Left ventricle myocardium inferior (tissue), 1 donor: ENCODE data around the gene KIAA1328. TPM values are rescaled to one million over a fixed set of nuclear protein-coding genes. Genes with fewer than 3 reads are reported as not detected.
"Not testable (repeated sequence)": the region's sequence is repeated elsewhere in the genome, so short reads cannot be mapped to it uniquely, and the experiment has no call there.

Experiments
- DNase-seq: peaks from one replicate; pipeline ENCODE4 v3.0.0-alpha.2; 2020
- H3K27ac ChIP-seq: fragments of 200-600 bp; replicated peaks from 2 replicates; pipeline ENCODE4 v1.8.0; 2021
- H3K27me3 ChIP-seq: fragments of 200-600 bp; 2 replicates; pipeline ENCODE4 v1.8.0; 2021; ENCODE audit warnings: low read depth
- H3K36me3 ChIP-seq: fragments of 200-600 bp; 2 replicates; pipeline ENCODE4 v1.8.0; 2021
- H3K4me1 ChIP-seq: fragments of 200-600 bp; 2 replicates; pipeline ENCODE4 v1.8.0; 2021
- H3K4me3 ChIP-seq: fragments of 200-600 bp; 2 replicates; pipeline ENCODE4 v1.8.0; 2021; ENCODE audit warnings: mild to moderate bottlenecking, moderate library complexity
- H3K9me3 ChIP-seq: fragments of 200-600 bp; replicated peaks from 2 replicates; pipeline ENCODE4 v1.8.0; 2021
- intact Hi-C: fragments of 100-400 bp; cut with micrococcal nuclease; formaldehyde crosslinking; loops from one replicate; pipeline ENCODE4 v1.11.0; 2022
- total RNA-seq: library from RNA; stranded (reverse); fragmentation: NEBNext Ultra II Directional; extraction: Animal tissue kit (Norgen Biotek cat#: 25700); gene quantifications from one replicate; pipeline ENCODE4 v1.2.1, GENCODE V29; 2021
- TF ChIP-seq, protein P1 (sequence below): fragments of 200-600 bp; IDR thresholded peaks from 2 replicates; pipeline ENCODE4 v1.8.0; 2021; ENCODE audit warnings: antibody characterized with exemption, mild to moderate bottlenecking, borderline replicate concordance
- donor health status: DM: no; HTN: yes; CAD: no; lungs with severe emphysema.

Gene KIAA1328
- total RNA-seq, 1 donor from 2014 or later, result 4.0 TPM

DNA sequence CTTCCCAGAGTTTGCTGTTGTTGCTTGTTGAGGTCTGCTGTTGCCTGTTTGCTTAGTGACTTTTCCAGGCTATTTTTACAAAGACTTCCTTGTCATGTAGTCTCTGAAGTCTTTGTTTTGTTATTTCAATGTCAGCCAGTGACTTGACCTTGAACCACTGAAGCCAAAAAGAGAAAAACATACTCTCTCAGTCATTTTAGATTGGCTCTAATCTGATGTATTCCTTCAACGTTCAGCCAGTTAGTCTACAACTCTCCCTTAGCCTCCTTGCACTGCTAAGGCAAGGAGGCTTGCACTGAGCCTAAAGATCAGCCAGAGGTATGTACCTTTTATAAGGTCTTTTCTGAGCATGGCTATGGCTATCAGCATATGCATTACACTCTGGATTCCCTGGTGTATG, 27.9 kb downstream of the KIAA1328 start:
- no peak for DNase-seq
- H3K27me3 ChIP-seq, result no peaks in the 10 kb centered on the region
- intact Hi-C loops, result no loop called here
- peaks cover 21% of the 10 kb centered on the region for H3K36me3 ChIP-seq
- H3K27ac ChIP-seq, result no peak overlapping the region
- H3K4me1 ChIP-seq, result peaks cover 12% of the 10 kb centered on the region
- TF ChIP-seq, protein P1, sequence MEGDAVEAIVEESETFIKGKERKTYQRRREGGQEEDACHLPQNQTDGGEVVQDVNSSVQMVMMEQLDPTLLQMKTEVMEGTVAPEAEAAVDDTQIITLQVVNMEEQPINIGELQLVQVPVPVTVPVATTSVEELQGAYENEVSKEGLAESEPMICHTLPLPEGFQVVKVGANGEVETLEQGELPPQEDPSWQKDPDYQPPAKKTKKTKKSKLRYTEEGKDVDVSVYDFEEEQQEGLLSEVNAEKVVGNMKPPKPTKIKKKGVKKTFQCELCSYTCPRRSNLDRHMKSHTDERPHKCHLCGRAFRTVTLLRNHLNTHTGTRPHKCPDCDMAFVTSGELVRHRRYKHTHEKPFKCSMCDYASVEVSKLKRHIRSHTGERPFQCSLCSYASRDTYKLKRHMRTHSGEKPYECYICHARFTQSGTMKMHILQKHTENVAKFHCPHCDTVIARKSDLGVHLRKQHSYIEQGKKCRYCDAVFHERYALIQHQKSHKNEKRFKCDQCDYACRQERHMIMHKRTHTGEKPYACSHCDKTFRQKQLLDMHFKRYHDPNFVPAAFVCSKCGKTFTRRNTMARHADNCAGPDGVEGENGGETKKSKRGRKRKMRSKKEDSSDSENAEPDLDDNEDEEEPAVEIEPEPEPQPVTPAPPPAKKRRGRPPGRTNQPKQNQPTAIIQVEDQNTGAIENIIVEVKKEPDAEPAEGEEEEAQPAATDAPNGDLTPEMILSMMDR, result no peak
- H3K4me3 ChIP-seq, result no peak overlapping the region
- H3K9me3 ChIP-seq, result peaks cover 9% of the 10 kb centered on the region

DNA sequence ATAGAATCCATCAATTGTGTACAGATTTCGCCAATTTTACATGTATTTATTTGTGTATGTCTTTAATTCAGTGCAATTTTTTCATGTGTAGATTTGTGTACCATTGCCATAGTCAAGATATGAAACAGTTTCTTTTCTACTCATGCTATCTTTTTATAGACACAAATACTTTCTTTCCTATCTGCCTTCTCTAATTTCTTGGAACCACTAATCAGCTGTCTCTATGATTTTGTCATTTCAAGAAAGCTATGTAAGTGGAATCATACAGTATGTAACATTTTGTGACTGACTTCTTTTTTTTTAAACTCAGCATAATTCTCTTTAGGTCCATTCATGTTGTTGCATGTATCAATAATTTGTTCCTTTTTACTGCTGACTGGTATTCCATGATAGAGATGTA, 33.3 kb downstream of the KIAA1328 start:
- Histone ChIP-seq H3K4me3 (no peak overlapping the region), H3K27me3 (no peaks in the 10 kb centered on the region), H3K4me1 (no peaks in the 10 kb centered on the region), H3K36me3 (peaks cover 11% of the 10 kb centered on the region), H3K9me3 (no peaks in the 10 kb centered on the region), H3K27ac (no peak overlapping the region)
- TF ChIP-seq, protein P1, result no peak
- no peak for DNase-seq
- intact Hi-C loops, result no loop called here

DNA sequence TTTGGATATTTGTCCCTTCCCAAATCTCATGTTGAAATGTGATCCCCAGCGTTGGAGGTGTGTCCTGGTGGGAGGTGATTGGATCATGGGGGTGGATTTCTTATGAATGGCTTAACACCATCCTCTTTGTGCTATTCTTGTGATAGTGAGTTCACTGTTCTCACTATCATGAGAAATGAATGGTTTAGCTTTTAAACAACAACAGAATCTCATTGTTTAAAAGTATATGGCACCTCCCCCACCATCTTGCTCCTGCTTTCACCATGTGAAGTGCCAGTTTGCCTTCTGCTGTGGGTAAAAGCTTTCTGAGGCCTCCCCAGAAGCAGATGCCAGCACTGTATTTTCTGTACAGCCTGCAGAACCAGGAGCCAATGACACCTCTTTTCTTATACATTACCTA, 38.1 kb downstream of the KIAA1328 start:
- TF ChIP-seq, protein P1, result no peak
- no peak for DNase-seq
- H3K27me3 ChIP-seq, result no peaks in the 10 kb centered on the region
- no peak overlapping the region for H3K27ac ChIP-seq
- no peak overlapping the region for H3K4me3 ChIP-seq
- H3K36me3 ChIP-seq, result peaks cover 9% of the 10 kb centered on the region
- no peaks in the 10 kb centered on the region for H3K4me1 ChIP-seq
- no peaks in the 10 kb centered on the region for H3K9me3 ChIP-seq
- intact Hi-C loops, result no loop called here

- H3K4me3 ChIP-seq, result no peak overlapping the region
- no peak for DNase-seq
- TF ChIP-seq, protein P1, result no peak
- no peak overlapping the region for H3K27ac ChIP-seq
- H3K27me3 ChIP-seq, result no peaks in the 10 kb centered on the region
- intact Hi-C loops, result no loop called here
- no peaks in the 10 kb centered on the region for H3K4me1 ChIP-seq
- peaks cover 19% of the 10 kb centered on the region for H3K9me3 ChIP-seq
- H3K36me3 ChIP-seq, result peaks cover 10% of the 10 kb centered on the region
These were observed 42.9 kb downstream of the KIAA1328 start for GRCh38 chr18:36871801-36872200.

DNA sequence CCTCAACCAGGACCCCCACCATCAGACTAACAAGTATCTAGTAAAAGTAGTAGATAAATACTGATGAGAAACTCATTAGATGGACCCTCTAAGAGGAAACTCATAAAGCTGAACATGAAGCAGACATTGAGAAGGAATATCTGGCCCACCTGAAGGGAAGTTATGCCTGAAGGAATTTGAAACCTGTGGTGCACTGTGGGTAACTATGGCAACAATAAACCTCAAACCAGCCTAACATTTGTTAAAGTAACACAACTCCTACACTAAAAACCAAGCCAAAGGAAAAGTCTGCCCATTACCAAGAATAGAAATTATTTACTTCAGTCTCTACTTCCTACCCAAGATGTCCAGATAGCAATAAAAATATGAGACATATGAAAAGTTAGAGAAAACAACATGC, 43.4 kb downstream of the KIAA1328 start:
- intact Hi-C loops, result no loop called here
- H3K27ac ChIP-seq, result no peak overlapping the region
- no peaks in the 10 kb centered on the region for H3K27me3 ChIP-seq
- peaks cover 10% of the 10 kb centered on the region for H3K36me3 ChIP-seq
- DNase-seq, result no peak
- H3K4me1 ChIP-seq, result no peaks in the 10 kb centered on the region
- TF ChIP-seq, protein P1, result no peak
- no peak overlapping the region for H3K4me3 ChIP-seq
- peaks cover 19% of the 10 kb centered on the region for H3K9me3 ChIP-seq

DNA sequence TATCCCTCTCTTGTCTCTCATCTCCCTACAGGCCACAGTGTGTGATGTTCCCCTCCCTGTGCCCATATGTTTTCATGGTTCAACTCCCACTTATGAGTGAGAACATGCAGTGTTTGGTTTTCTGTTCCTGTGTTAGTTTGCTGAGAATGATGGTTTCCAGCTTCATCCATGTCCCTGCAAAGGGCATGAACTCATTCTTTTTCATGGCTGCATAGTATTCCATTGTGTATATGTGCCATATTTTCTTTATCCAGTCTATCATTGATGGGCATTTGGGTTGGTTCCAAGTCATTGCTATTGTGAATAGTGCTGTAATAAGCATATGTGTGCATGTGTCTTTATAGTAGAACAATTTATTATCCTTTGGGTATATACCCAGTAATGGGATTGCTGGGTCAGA, 44.9 kb downstream of the KIAA1328 start:
- H3K27me3 ChIP-seq, H3K4me3 ChIP-seq, intact Hi-C loops, H3K4me1 ChIP-seq, H3K27ac ChIP-seq, DNase-seq: not testable (repeated sequence)
- H3K36me3 ChIP-seq, result peaks cover 10% of the 10 kb centered on the region
- peaks cover 19% of the 10 kb centered on the region for H3K9me3 ChIP-seq

- intact Hi-C loops, H3K27me3 ChIP-seq, H3K36me3 ChIP-seq, H3K4me1 ChIP-seq, H3K4me3 ChIP-seq, H3K27ac ChIP-seq, DNase-seq: not testable (repeated sequence)
- H3K9me3 ChIP-seq, result peaks cover 15% of the 10 kb centered on the region
These were observed 50.9 kb downstream of the KIAA1328 start for GRCh38 chr18:36879796-36880195.
